ENCODE data around the gene NR4A2. TPM values are rescaled to one million over a fixed set of nuclear protein-coding genes. Genes with fewer than 3 reads are reported as not detected.

NR4A2 gene
- polyA plus RNA-seq, 1 experiment = 0.93 TPM

GRCh38 chr2:156363141-156363540, 30.6 kb upstream of the NR4A2 start:
- TF ChIP-seq CTCF (IDR thresholded peaks at IDR 0.05; ENCODE audit: low read depth, low read length) = no peak
- Histone ChIP-seq H3K4me3 (ENCODE audit: low read depth, low read length) (no peak overlapping the region), H3K27me3 (ENCODE audit: control insufficient read depth, insufficient read depth, low read length) (no peaks in the 10 kb centered on the region), H3K27ac (ENCODE audit: low read depth, low read length) (no peak overlapping the region), H3K9me3 (ENCODE audit: control insufficient read depth, insufficient read depth, low read length) (no peaks in the 10 kb centered on the region)
- ChIA-PET CTCF (no interaction called here), POLR2A (no interaction called here)
- no peak for DNase-seq (ENCODE audit: low read depth, low spot score)

- no peak for DNase-seq (ENCODE audit: low read depth, low spot score)
- H3K9me3 ChIP-seq (ENCODE audit: control insufficient read depth, insufficient read depth, low read length) = no peaks in the 10 kb centered on the region
- CTCF ChIA-PET = interaction anchor here (0.6 to 2.3 kb wide), 2 partner anchors 21 to 38 kb away, joined by 3 to 9 read pairs; no protein-coding TSS in a partner anchor
- H3K4me3 ChIP-seq (ENCODE audit: low read depth, low read length) = no peak overlapping the region
- POLR2A ChIA-PET = interaction anchor here (0.6 kb wide), 1 partner anchor 136 kb away, joined by 13 read pairs; no protein-coding TSS in a partner anchor
- no peaks in the 10 kb centered on the region for H3K27me3 ChIP-seq (ENCODE audit: control insufficient read depth, insufficient read depth, low read length)
- TF ChIP-seq CTCF (IDR thresholded peaks at IDR 0.05; ENCODE audit: low read depth, low read length) = no peak
- no peak overlapping the region for H3K27ac ChIP-seq (ENCODE audit: low read depth, low read length)
Observed at GRCh38 chr2:156356014-156356754, 23.7 kb upstream of the NR4A2 start.

- Histone ChIP-seq H3K4me3 (ENCODE audit: low read depth, low read length) (no peak overlapping the region), H3K27me3 (ENCODE audit: control insufficient read depth, insufficient read depth, low read length) (no peaks in the 10 kb centered on the region), H3K9me3 (ENCODE audit: control insufficient read depth, insufficient read depth, low read length) (no peaks in the 10 kb centered on the region), H3K27ac (ENCODE audit: low read depth, low read length) (no peak overlapping the region)
- ChIA-PET CTCF (no interaction called here), POLR2A (no interaction called here)
- TF ChIP-seq CTCF (IDR thresholded peaks at IDR 0.05; ENCODE audit: low read depth, low read length) = no peak
- DNase-seq (ENCODE audit: low read depth, low spot score) = no peak
Observed at GRCh38 chr2:156352911-156353310, 20.4 kb upstream of the NR4A2 start.

GRCh38 chr2:156350374-156351142, 18.0 kb upstream of the NR4A2 start:
- POLR2A ChIA-PET = no interaction called here
- no peak overlapping the region for H3K4me3 ChIP-seq (ENCODE audit: low read depth, low read length)
- no peaks in the 10 kb centered on the region for H3K9me3 ChIP-seq (ENCODE audit: control insufficient read depth, insufficient read depth, low read length)
- H3K27ac ChIP-seq (ENCODE audit: low read depth, low read length) = no peak overlapping the region
- DNase-seq (ENCODE audit: low read depth, low spot score) = no peak
- no peak for TF ChIP-seq CTCF (IDR thresholded peaks at IDR 0.05; ENCODE audit: low read depth, low read length)
- CTCF ChIA-PET = interaction anchor here (1.0 kb wide), 1 partner anchor 15 kb away, joined by 8 read pairs; no protein-coding TSS in a partner anchor
- H3K27me3 ChIP-seq (ENCODE audit: control insufficient read depth, insufficient read depth, low read length) = no peaks in the 10 kb centered on the region

- CTCF ChIA-PET = interaction anchor here (1.0 kb wide), 1 partner anchor 14 kb away, joined by 8 read pairs; no protein-coding TSS in a partner anchor
- TF ChIP-seq CTCF (IDR thresholded peaks at IDR 0.05; ENCODE audit: low read depth, low read length) = no peak
- H3K4me3 ChIP-seq (ENCODE audit: low read depth, low read length) = no peak overlapping the region
Observed at GRCh38 chr2:156349605-156350004, 17.1 kb upstream of the NR4A2 start.

More at GRCh38 chr2:156349605-156350004, 17.1 kb upstream of the NR4A2 start:
- POLR2A ChIA-PET = no interaction called here
- H3K9me3 ChIP-seq (ENCODE audit: control insufficient read depth, insufficient read depth, low read length) = no peaks in the 10 kb centered on the region
- no peaks in the 10 kb centered on the region for H3K27me3 ChIP-seq (ENCODE audit: control insufficient read depth, insufficient read depth, low read length)
- DNase-seq (ENCODE audit: low read depth, low spot score) = no peak
- no peak overlapping the region for H3K27ac ChIP-seq (ENCODE audit: low read depth, low read length)
